GM10847 (cell line): ENCODE results near the gene DPP10.

Experiments used
- POLR2A ChIP-seq: IDR thresholded peaks from 2 replicates; pipeline ENCODE4 v1.6.1; 2011; ENCODE audit not compliant: insufficient read length; ENCODE audit errors: extremely low read depth

Gene DPP10

DNA sequence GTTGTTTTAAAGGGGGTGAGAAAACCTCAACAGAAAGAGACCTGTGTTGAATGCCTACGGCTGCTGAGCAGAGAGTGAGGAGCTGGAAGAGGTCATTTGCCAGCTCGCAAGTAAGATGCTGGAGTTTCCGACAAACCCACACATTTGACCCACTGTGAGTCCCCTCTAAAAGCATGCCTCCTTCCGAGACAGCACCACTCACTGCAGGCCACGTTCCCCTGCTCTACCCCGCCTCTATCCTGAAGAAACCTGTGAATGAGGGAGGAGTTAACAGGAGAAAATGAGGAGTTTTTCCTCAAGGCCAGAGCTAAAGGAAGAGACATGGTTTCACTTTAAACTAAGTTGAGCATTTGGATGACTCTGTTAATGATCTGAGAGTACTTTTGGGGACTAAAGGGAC lies 188.7 kb downstream of the DPP10 start:
- TF ChIP-seq POLR2A: no peak

GRCh38 chr2:114642166-114642770 lies 199.8 kb downstream of the DPP10 start:
- TF ChIP-seq POLR2A: no peak

- TF ChIP-seq POLR2A: no peak
Measured at GRCh38 chr2:114642988-114643553, 200.6 kb downstream of the DPP10 start.

DNA sequence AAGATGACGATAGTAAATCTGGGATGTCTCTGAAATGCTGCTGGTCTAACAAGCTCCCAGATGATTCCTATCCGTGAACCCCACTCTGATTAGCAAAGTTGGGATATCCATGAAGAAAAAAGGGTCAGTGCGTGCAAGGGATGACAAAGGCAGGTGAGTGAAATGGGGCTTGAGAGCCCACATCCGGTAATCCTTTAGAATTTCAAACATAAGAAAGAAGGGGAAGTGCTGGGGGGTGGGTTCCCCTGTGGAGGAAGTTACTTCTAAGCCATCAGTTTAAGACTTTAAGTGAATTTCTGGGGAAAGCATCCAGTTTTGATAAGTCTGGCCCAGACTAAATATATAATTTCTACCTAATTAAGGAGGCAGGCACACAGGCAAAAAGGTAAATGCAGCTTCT lies 209.5 kb downstream of the DPP10 start:
- TF ChIP-seq POLR2A: no peak

- no peak for TF ChIP-seq POLR2A
Measured at GRCh38 chr2:114659880-114660279, 217.4 kb downstream of the DPP10 start.

DNA sequence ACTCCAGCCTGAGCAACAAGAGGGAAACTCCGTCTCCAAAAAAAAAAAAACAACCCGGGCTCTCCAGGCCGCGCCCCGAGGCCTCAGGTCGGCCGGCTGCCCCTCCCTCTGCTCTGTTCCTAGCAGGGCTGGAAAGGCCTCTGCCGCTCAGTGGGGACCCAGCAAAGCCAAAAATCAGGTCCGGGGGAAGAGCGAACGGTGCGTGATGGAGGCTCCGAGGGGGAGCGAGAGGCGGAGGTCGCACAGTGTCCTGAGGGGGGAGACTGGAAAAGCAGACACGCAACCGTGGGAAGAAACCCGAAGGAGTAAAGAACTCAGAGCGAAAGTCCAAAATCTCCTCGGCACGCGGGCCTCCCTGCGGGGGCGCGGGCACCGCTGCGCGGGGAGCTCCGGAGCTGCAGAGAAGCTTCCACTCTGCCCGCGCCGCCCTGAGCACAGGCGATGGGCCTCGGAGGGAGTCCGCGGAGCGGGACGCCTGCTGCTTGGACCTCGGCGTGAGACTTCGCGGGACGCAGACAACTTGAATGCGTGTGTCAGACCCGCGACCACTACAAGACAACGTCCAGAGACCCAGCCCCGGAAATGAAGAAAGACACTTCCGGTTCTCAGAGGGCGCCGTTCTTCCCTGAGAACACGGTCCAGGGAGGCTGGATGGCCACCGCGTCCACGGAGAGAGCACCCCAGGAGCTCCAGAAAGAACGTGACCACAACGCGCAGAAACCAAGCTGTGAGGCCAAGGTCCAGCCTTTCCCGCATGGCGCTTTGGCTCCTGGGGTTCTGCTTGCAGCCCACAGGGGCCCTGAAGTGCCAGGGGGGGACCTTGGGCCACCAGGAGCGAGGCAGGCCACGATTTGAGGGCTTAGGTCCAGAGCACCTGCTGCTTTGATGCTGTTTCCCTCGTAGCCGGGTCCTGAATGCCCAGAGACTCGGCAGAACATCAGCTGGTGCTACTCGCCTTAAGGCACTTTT lies 219.8 kb downstream of the DPP10 start:
- TF ChIP-seq POLR2A: no peak

- TF ChIP-seq POLR2A: no peak
Measured at GRCh38 chr2:114668415-114668814, 226.0 kb downstream of the DPP10 start.

DNA sequence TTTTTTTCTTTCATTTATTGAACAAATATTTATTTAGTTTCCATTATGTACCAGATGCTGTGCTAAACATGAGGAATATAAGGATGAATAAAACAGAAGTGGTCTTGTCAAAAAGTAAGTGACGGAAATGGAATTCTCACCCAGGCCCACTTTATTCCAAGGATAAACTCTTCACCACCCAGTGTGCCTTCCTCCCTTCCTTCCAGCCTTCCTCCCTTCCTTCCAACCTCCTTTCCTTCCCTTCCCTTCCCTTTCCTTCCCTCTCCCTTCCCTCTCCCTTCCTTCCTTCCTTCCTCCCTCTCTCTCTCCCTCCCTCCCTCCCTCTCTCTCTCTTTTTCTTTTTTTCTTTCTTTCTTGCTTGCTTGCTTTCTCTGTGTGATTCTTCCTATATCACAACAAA lies 240.8 kb downstream of the DPP10 start:
- no peak for TF ChIP-seq POLR2A

GRCh38 chr2:114684403-114684802 lies 242.0 kb downstream of the DPP10 start:
- no peak for TF ChIP-seq POLR2A

DNA sequence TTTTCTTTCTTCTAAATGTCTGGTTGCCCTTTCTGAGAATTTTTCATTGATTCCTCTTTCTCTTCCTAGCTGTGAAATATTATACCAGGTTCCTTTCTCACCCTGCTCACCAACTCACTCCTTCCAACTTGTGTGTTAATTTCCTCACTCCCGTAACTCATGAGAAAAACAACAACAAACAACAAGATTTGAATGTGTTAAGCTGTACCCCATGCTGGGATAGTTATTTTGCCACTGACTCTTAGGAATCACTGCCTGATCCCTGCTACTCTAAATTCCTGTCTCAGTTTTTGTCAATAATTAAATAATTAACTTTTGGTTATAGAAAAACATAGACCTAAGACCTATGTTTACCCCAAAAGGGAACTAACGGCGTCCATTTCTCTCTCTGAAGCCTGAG lies 242.7 kb downstream of the DPP10 start:
- TF ChIP-seq POLR2A: no peak

- no peak for TF ChIP-seq POLR2A
Measured at GRCh38 chr2:114688241-114688640, 245.8 kb downstream of the DPP10 start.

GRCh38 chr2:114698520-114698919 lies 256.1 kb downstream of the DPP10 start:
- TF ChIP-seq POLR2A: no peak

DNA sequence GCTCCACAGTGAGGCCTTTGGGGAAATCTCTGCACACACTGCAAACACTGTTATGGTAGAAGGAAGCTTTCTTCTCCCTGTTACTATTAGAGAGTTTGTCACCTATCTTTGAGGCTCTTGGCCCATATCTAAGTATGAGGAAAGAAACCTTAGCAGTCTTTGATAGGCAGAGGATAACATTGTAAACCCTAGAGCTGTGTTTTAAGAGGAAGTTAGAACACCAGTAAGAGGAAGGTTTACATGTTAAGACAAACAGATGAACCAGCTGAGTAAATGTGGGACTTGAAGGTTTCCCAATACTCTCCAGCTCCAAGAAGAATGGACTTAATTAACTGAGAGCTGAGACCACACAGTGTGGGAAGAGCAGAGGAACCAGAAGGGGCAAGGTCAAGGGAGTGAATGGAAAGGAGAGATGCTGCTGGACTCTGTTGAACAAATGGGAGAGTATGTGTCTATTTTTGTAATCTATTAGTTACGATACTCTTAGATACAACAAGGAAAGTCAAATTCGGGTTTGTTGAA lies 257.0 kb downstream of the DPP10 start:
- no peak for TF ChIP-seq POLR2A

GRCh38 chr2:114700440-114700839 lies 258.0 kb downstream of the DPP10 start:
- no peak for TF ChIP-seq POLR2A

- no peak for TF ChIP-seq POLR2A
Measured at GRCh38 chr2:114709936-114710850, 267.8 kb downstream of the DPP10 start.

- no peak for TF ChIP-seq POLR2A
Measured at GRCh38 chr2:114714313-114714712, 271.9 kb downstream of the DPP10 start.
